GM06990 (cell line): ENCODE data around the gene YJU2.
A peak's percentile ranks its signal among the peaks of the same experiment; 100 is the strongest.
"Not testable (repeated sequence)": the region's sequence is repeated elsewhere in the genome, so short reads cannot be mapped to it uniquely, and the experiment has no call there.

Source experiments
- DNase-seq: peaks from one replicate; pipeline ENCODE4 v3.0.0-alpha.2; 2011; ENCODE audit not compliant: insufficient read length; ENCODE audit errors: extremely low read depth
- H3K27me3 ChIP-seq: replicated peaks from 2 replicates; pipeline ENCODE4 v1.6.0; 2011; ENCODE audit warnings: low read length; ENCODE audit not compliant: control insufficient read depth, insufficient read depth
- H3K36me3 ChIP-seq: 2 replicates; pipeline ENCODE4 v1.5.1; 2011; ENCODE audit warnings: low read length; ENCODE audit not compliant: control insufficient read depth, insufficient read depth
- H3K4me3 ChIP-seq: replicated peaks from 2 replicates; pipeline ENCODE4 v1.5.1; 2011; ENCODE audit warnings: low read depth, mild to moderate bottlenecking, control low read depth, low read length
- CTCF ChIP-seq: IDR thresholded peaks from 2 replicates; pipeline ENCODE4 v1.5.1; 2011; ENCODE audit warnings: low read length, control low read depth, mild to moderate bottlenecking, inconsistent platforms; ENCODE audit not compliant: insufficient read depth, poor library complexity, severe bottlenecking

YJU2 gene

GRCh38 chr19:4224470-4224869 lies 22.4 kb upstream of the YJU2 start:
- no peak for TF ChIP-seq CTCF
- Histone ChIP-seq H3K27me3 (no peaks in the 10 kb centered on the region), H3K36me3 (no peaks in the 10 kb centered on the region), H3K4me3 (no peak overlapping the region)
- DNase-seq: no peak

- no peaks in the 10 kb centered on the region for H3K36me3 ChIP-seq
- no peak for DNase-seq
- H3K4me3 ChIP-seq: no peak overlapping the region
- no peak for TF ChIP-seq CTCF
- no peaks in the 10 kb centered on the region for H3K27me3 ChIP-seq
Observed at GRCh38 chr19:4225885-4226284, 21.0 kb upstream of the YJU2 start.

GRCh38 chr19:4227771-4228170 lies 19.1 kb upstream of the YJU2 start:
- TF ChIP-seq CTCF: no peak
- no peak for DNase-seq

GRCh38 chr19:4228765-4229178 lies 18.1 kb upstream of the YJU2 start:
- no peak for DNase-seq
- TF ChIP-seq CTCF: no peak
- Histone ChIP-seq H3K36me3 (peaks cover 5% of the 10 kb centered on the region), H3K27me3 (no peaks in the 10 kb centered on the region), H3K4me3 (peak overlapping the region; percentile 94)

More at GRCh38 chr19:4227771-4228170, 19.1 kb upstream of the YJU2 start:
- Histone ChIP-seq H3K27me3 (no peaks in the 10 kb centered on the region), H3K36me3 (no peaks in the 10 kb centered on the region), H3K4me3 (no peak overlapping the region)

GRCh38 chr19:4229179-4229931 lies 17.5 kb upstream of the YJU2 start, which contains the start of gene EBI3:
EBI3 (plus strand) TSS chr19:4229523; CDS start chr19:4229551, 28 bp downstream.
- H3K4me3 ChIP-seq: peak within 1 kb of the TSS; percentile 94
- DNase-seq: peak; percentile 89
- H3K27me3 ChIP-seq: no peaks in the 10 kb centered on the region
- no peak for TF ChIP-seq CTCF
- peaks cover 5% of the 10 kb centered on the region for H3K36me3 ChIP-seq

GRCh38 chr19:4230237-4230636 lies 16.6 kb upstream of the YJU2 start:
- peak overlapping the region; percentile 94 for H3K4me3 ChIP-seq
- not testable (repeated sequence) for DNase-seq, H3K36me3 ChIP-seq, H3K27me3 ChIP-seq

DNA sequence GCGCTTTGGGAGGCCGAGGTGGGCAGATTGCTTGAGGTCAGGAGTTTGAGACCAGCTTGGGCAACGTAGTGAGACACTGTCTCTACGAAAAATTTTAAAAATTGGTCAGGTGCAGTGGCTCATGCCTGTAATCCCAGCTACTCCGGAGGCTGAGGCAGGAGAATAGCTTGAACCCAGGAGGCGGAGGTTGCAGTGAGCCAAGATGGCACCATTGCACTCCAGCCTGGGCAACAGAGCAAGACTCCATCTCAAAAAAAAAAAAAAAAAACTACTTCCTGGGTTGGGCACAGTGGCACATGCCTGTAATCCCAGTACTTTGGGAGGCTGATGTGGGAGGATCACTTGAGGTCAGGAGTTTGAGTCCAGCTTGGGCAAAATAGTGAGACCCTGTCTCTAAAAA lies 15.4 kb upstream of the YJU2 start:
- Histone ChIP-seq H3K4me3 (peak overlapping the region; percentile 94), H3K36me3 (peaks cover 11% of the 10 kb centered on the region)
- H3K27me3 ChIP-seq, DNase-seq: not testable (repeated sequence)

DNA sequence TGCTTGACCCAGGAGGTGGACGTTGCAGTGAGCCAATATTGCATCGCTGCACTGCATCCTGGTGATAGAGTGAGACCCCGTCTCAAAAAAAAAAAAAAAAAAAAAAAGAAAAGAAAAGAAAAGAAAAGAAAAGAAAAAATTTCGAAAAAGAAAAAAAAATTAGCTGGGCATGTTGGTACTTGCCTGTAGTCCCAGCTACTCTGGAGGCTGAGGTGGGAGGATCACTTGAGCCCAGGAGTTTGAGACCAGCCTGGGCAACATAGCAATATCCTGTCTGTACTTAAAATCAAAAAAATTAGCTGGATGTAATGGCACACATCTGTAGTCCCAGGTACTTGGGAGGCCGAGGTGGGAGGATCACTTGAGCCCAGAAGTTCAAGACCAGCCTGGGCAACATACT lies 14.7 kb upstream of the YJU2 start:
- Histone ChIP-seq H3K4me3 (peak overlapping the region; percentile 26), H3K36me3 (peaks cover 17% of the 10 kb centered on the region)
- not testable (repeated sequence) for H3K27me3 ChIP-seq, DNase-seq
